Ascending aorta (tissue), 2 donors: ENCODE results near the gene INCA1. TPM values are rescaled to one million over a fixed set of nuclear protein-coding genes. Genes with fewer than 3 reads are reported as not detected.

Experiments
- DNase-seq, 2 donors: peaks; one replicate each; pipeline ENCODE4 v3.0.0-alpha.2; 2019; ENCODE audit warnings: low spot score in 2 of 2
- H3K27ac ChIP-seq, 2 donors: fragments of 200-600 bp; sonication (generic); one replicate each; pipeline ENCODE4 v1.5.1; 2016 to 2017; ENCODE audit warnings: mild to moderate bottlenecking in 1 of 2
- H3K27me3 ChIP-seq: fragments of 200-600 bp; sonication (generic); one replicate; pipeline ENCODE4 v1.5.1; 2017
- H3K36me3 ChIP-seq, 2 donors: fragments of 200-600 bp; sonication (generic); one replicate each; pipeline ENCODE4 v1.5.1; 2016
- H3K4me1 ChIP-seq, 2 donors: fragments of 200-600 bp; sonication (generic); one replicate each; pipeline ENCODE4 v1.5.1; 2016 to 2017; ENCODE audit warnings: mild to moderate bottlenecking in 1 of 2
- H3K4me3 ChIP-seq, 2 donors: fragments of 200-600 bp; sonication (generic); one replicate each; pipeline ENCODE4 v1.5.1; 2016 to 2017; ENCODE audit warnings: mild to moderate bottlenecking in 1 of 2
- H3K9me3 ChIP-seq, 2 donors: fragments of 200-600 bp; sonication (generic); one replicate each; pipeline ENCODE4 v1.5.1; 2016
- CTCF ChIP-seq, 3 experiments: fragments of 200-600 bp in 2 of 3; fragments of 450-650 bp in 1 of 3; sonication (generic) in 2 of 3; IDR thresholded peaks; one replicate each; pipeline ENCODE4 v1.5.1; 2016 to 2019; ENCODE audit warnings: antibody characterized with exemption in 3 of 3, mild to moderate bottlenecking in 1 of 3, moderate library complexity in 1 of 3
- intact Hi-C: fragments of 100-400 bp; cut with DNase I; formaldehyde crosslinking; loops from one replicate; pipeline ENCODE4 v1.15.1; 2023
- total RNA-seq: library from RNA; depleted of rRNA; stranded (reverse); fragments of >200 nt; gene quantifications from one replicate; pipeline ENCODE4 v1.1.0, GENCODE V29; 2016

INCA1 gene
- total RNA-seq, 1 donor from 2014 or later, result not detected

DNA sequence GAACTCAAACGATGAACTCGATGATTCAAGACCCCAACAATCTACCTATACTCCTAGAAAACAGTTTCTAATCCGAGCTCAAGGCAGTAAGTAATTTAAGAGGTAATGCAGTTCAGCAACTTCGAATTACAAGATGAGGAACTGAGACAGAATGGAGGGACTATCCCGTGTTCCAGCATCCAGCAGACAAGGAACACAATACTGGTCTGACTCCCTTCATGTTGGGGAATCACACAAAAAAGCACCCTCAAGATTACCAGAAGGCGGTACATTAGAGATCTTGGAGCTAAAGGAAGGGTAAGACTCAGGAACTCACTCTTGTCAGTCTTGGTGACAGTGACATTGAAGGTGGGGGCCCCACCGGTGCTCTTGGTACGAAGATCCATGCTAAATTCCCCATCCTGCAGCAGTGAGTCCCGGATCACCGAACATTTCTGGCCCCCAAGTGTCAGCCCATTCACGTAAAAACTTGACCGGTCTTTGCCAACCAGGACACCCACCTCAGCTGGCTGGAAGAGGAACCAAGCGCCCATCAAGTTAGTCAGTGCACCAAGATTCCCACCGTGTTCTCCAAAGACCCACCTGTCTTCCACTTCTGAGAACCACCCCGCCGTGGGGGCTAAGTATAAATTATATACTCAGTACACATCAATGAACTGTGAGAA, 50.9 kb downstream of the INCA1 start:
- Histone ChIP-seq H3K4me3 (peak overlapping the region; percentile 94 to 100), H3K9me3 (no peaks in the 10 kb centered on the region), H3K36me3 (peaks cover 32 to 49% of the 10 kb centered on the region in 2 donors), H3K4me1 (peaks cover 13 to 44% of the 10 kb centered on the region in 2 donors), H3K27ac (peak overlapping the region; percentile 93 to 97), H3K27me3 (no peaks in the 10 kb centered on the region)
- intact Hi-C loops, result no loop called here
- no peak for DNase-seq
- no peak for TF ChIP-seq CTCF (IDR thresholded peaks at IDR 0.05)

DNA sequence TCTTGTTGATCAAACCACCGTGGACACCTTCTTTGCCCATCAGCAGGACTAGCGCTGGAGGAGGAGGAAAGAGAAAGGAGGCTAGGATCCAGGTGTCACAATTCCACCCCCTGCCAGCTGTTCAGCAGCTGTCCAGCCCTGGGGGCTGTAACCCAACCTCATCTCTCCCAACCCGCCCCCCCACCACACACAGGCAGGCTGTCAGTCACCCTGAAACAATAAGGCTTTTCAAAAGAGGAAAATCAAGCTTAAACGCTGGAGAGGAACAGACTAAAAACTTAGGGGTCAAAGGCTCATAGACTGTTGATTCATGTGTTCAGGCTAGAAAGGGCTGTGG, 51.4 kb downstream of the INCA1 start:
- intact Hi-C loops, result no loop called here
- H3K9me3 ChIP-seq, result no peaks in the 10 kb centered on the region
- H3K4me1 ChIP-seq, result peaks cover 18 to 45% of the 10 kb centered on the region in 2 donors
- H3K36me3 ChIP-seq, result peaks cover 32 to 49% of the 10 kb centered on the region in 2 donors
- peak overlapping the region; percentile 28 to 94 for H3K4me3 ChIP-seq
- no peak for DNase-seq
- peak overlapping the region; percentile 93 to 97 for H3K27ac ChIP-seq
- TF ChIP-seq CTCF (IDR thresholded peaks at IDR 0.05), result no peak
- H3K27me3 ChIP-seq, result no peaks in the 10 kb centered on the region

GRCh38 chr17:4945176-4945943, 52.0 kb downstream of the INCA1 start:
- TF ChIP-seq CTCF (IDR thresholded peaks at IDR 0.05), result no peak
- no peaks in the 10 kb centered on the region for H3K27me3 ChIP-seq
- H3K9me3 ChIP-seq, result no peaks in the 10 kb centered on the region
- intact Hi-C loops, result no loop called here
- peak overlapping the region; percentile 28 to 94 for H3K4me3 ChIP-seq
- peak overlapping the region; percentile 93 to 97 for H3K27ac ChIP-seq
- peaks cover 20 to 40% of the 10 kb centered on the region in 2 donors for H3K4me1 ChIP-seq
- DNase-seq, result peak; percentile 67 to 94
- peaks cover 32 to 49% of the 10 kb centered on the region in 2 donors for H3K36me3 ChIP-seq

GRCh38 chr17:4944554-4945175, 52.7 kb downstream of the INCA1 start:
- intact Hi-C loops, result loop anchor here (5.0 kb wide), 1 partner anchor 43 kb away; the partner anchor contains the start of gene CAMTA2
- no peak for DNase-seq
- Histone ChIP-seq H3K4me3 (peak overlapping the region; percentile 28 to 94), H3K9me3 (no peaks in the 10 kb centered on the region), H3K27ac (peak overlapping the region; percentile 93 to 97), H3K4me1 (peaks cover 20 to 37% of the 10 kb centered on the region in 2 donors), H3K27me3 (no peaks in the 10 kb centered on the region), H3K36me3 (peaks cover 32 to 49% of the 10 kb centered on the region in 2 donors)
- no peak for TF ChIP-seq CTCF (IDR thresholded peaks at IDR 0.05)

GRCh38 chr17:4944163-4944553, 53.2 kb downstream of the INCA1 start:
- H3K36me3 ChIP-seq, result peaks cover 32 to 49% of the 10 kb centered on the region in 2 donors
- no peak for TF ChIP-seq CTCF (IDR thresholded peaks at IDR 0.05)
- no peak for DNase-seq

More at GRCh38 chr17:4944163-4944553, 53.2 kb downstream of the INCA1 start:
- Histone ChIP-seq H3K4me3 (no peak overlapping the region), H3K27ac (peak overlapping the region; percentile 93 to 97), H3K9me3 (no peaks in the 10 kb centered on the region), H3K4me1 (peaks cover 20 to 37% of the 10 kb centered on the region in 2 donors), H3K27me3 (no peaks in the 10 kb centered on the region)
- intact Hi-C loops, result loop anchor here (5.0 kb wide), 1 partner anchor 43 kb away; the partner anchor contains the start of gene CAMTA2
